GM23338 (cell line): Measurements from ENCODE around the gene ST6GALNAC3. TPM values are rescaled to one million over a fixed set of nuclear protein-coding genes. Genes with fewer than 3 reads are reported as not detected.

Experiments used
- ATAC-seq: fragments of 200-7000 bp; cut with Tn5 transposase; 3 replicates; pipeline ENCODE4 v1.9.1; 2020
- DNase-seq: peaks from one replicate; pipeline ENCODE4 v3.0.0-alpha.2; 2015; ENCODE audit warnings: low spot score
- H2AFZ ChIP-seq: fragments of 200-600 bp; sonication (generic); 2 replicates; pipeline ENCODE4 v1.8.0; 2016; ENCODE audit warnings: antibody characterized with exemption, mild to moderate bottlenecking, moderate library complexity
- H3F3A ChIP-seq: fragments of 200-600 bp; sonication (generic); replicated peaks from 2 replicates; pipeline ENCODE4 v1.8.0; 2017; ENCODE audit warnings: antibody characterized with exemption, mixed run types, low read depth
- H3K27ac ChIP-seq: fragments of 200-600 bp; sonication (generic); 2 replicates; pipeline ENCODE4 v1.6.1; 2016; ENCODE audit warnings: low read depth
- H3K27me3 ChIP-seq: fragments of 200-600 bp; sonication (generic); 2 replicates; pipeline ENCODE4 v1.8.0; 2016; ENCODE audit warnings: mild to moderate bottlenecking, mixed run types, moderate library complexity; ENCODE audit not compliant: insufficient read depth
- H3K36me3 ChIP-seq: fragments of 200-600 bp; sonication (generic); 2 replicates; pipeline ENCODE4 v1.8.0; 2016; ENCODE audit warnings: mild to moderate bottlenecking; ENCODE audit not compliant: insufficient read depth
- H3K4me1 ChIP-seq: fragments of 200-600 bp; sonication (generic); 2 replicates; pipeline ENCODE4 v1.8.0; 2016; ENCODE audit warnings: mild to moderate bottlenecking, moderate library complexity; ENCODE audit not compliant: insufficient read depth
- H3K4me2 ChIP-seq: fragments of 200-600 bp; sonication (generic); 2 replicates; pipeline ENCODE4 v1.7.1; 2017; ENCODE audit warnings: mixed run types
- H3K4me3 ChIP-seq: fragments of 200-600 bp; sonication (generic); 2 replicates; pipeline ENCODE4 v1.6.1; 2016; ENCODE audit warnings: mixed run types
- H3K79me2 ChIP-seq: fragments of 200-600 bp; sonication (generic); replicated peaks from 2 replicates; pipeline ENCODE4 v1.8.0; 2017; ENCODE audit warnings: mild to moderate bottlenecking; ENCODE audit not compliant: insufficient read depth
- H3K9me2 ChIP-seq: fragments of 200-600 bp; sonication (generic); 2 replicates; pipeline ENCODE4 v1.8.0; 2017; ENCODE audit not compliant: insufficient read depth
- H4K20me1 ChIP-seq: fragments of 200-600 bp; sonication (generic); replicated peaks from 2 replicates; pipeline ENCODE4 v1.8.0; 2017; ENCODE audit warnings: mild to moderate bottlenecking; ENCODE audit not compliant: insufficient read depth
- H3K27ac Mint-ChIP-seq: 2 replicates; pipeline ENCODE4 v1.8.0; 2020; ENCODE audit warnings: inconsistent platforms, mild to moderate bottlenecking, moderate library complexity, mixed read lengths
- H3K27me3 Mint-ChIP-seq: 3 replicates; pipeline ENCODE4 v1.8.0; 2022; ENCODE audit warnings: low read depth, mild to moderate bottlenecking, moderate library complexity, mixed read lengths, inconsistent platforms; ENCODE audit not compliant: insufficient read depth, poor library complexity
- H3K36me3 Mint-ChIP-seq: 3 replicates; pipeline ENCODE4 v1.8.0; 2021; ENCODE audit warnings: low read depth, mild to moderate bottlenecking, inconsistent platforms, moderate library complexity, mixed read lengths
- H3K4me1 Mint-ChIP-seq: 3 replicates; pipeline ENCODE4 v1.8.0; 2020; ENCODE audit warnings: mild to moderate bottlenecking, inconsistent platforms, mixed read lengths
- H3K4me3 Mint-ChIP-seq: 3 replicates; pipeline ENCODE4 v1.8.0; 2021; ENCODE audit warnings: moderate library complexity, mild to moderate bottlenecking, inconsistent platforms, mixed read lengths
- H3K9me3 Mint-ChIP-seq: 3 replicates; pipeline ENCODE4 v1.8.0; 2020; ENCODE audit warnings: moderate library complexity, mild to moderate bottlenecking, inconsistent platforms, mixed read lengths
- CREB1 ChIP-seq: fragments of 250-450 bp; sonication (Bioruptor Pico); IDR thresholded peaks from 2 replicates; pipeline ENCODE4 v1.5.0; 2020; ENCODE audit warnings: low read depth, mild to moderate bottlenecking, moderate library complexity
- EZH2 ChIP-seq: fragments of 200-600 bp; sonication (generic); IDR thresholded peaks from one replicate; pipeline ENCODE4 v1.8.0; 2017; ENCODE audit warnings: antibody characterized with exemption, mild to moderate bottlenecking, low read depth; ENCODE audit not compliant: unreplicated experiment
- EZH2phosphoT487 ChIP-seq: fragments of 200-600 bp; sonication (generic); IDR thresholded peaks from one replicate; pipeline ENCODE4 v1.8.1; 2018; ENCODE audit warnings: antibody characterized with exemption; ENCODE audit not compliant: unreplicated experiment
- JUNB ChIP-seq: IDR thresholded peaks from one replicate; pipeline ENCODE4 v1.6.1; 2016; ENCODE audit warnings: antibody characterized with exemption; ENCODE audit not compliant: unreplicated experiment
- NANOG ChIP-seq: IDR thresholded peaks from 2 replicates; pipeline ENCODE4 v1.6.1; 2016; ENCODE audit warnings: antibody characterized with exemption, borderline replicate concordance
- STAT1 ChIP-seq: IDR thresholded peaks from one replicate; pipeline ENCODE4 v1.6.1; 2016; ENCODE audit warnings: antibody characterized with exemption; ENCODE audit not compliant: unreplicated experiment
- ZNF114 ChIP-seq: fragments of 250-450 bp; sonication (Bioruptor Pico); IDR thresholded peaks from 2 replicates; pipeline ENCODE4 v1.5.0; 2020; ENCODE audit warnings: mild to moderate bottlenecking, moderate library complexity
- polyA plus RNA-seq: library from polyadenylated mRNA; unstranded; fragments of >200 nt; fragmentation: Nextera tagmentation; extraction: Ambion mirVana; gene quantifications from 2 replicates; pipeline ENCODE4 v1.2.1, GENCODE V29; 2016
- total RNA-seq: library from RNA; depleted of rRNA; stranded (reverse); fragments of >200 nt; shearing (Covaris generic); gene quantifications from 2 replicates; pipeline ENCODE4 v1.2.3, GENCODE V29; 2014
- TF ChIP-seq, protein P1 (sequence below): fragments of 250-450 bp; sonication (Bioruptor Pico); IDR thresholded peaks from 2 replicates; pipeline ENCODE4 v1.5.0; 2020; ENCODE audit warnings: mild to moderate bottlenecking, moderate library complexity
- TF ChIP-seq, protein P2 (sequence below): IDR thresholded peaks from 2 replicates; pipeline ENCODE4 v1.6.1; 2016; ENCODE audit warnings: antibody characterized with exemption

The ST6GALNAC3 gene
- total and polyA plus RNA-seq, 2 experiments from 2014 or later: 4.7 to 11.6 TPM

DNA sequence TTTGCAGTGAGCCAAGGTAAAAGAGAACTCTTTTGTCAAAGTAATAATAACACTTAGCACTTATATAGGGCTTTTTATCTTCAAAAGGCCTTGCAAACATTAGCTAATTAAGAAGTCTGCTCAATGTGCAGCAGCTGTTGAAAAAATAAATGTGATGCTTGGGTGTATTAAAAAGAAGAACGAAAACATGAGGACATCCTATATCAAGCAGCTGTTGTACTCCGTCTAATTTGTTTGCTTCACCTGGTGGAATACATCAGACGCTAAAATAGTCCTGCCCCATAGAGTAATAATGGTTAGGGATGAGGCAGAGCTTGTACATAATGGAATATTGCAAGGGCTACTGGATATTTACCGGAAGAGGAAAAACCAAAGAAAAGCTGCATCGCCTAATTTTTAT lies 299.5 kb downstream of the ST6GALNAC3 start (continued):
- TF ChIP-seq, protein P1, sequence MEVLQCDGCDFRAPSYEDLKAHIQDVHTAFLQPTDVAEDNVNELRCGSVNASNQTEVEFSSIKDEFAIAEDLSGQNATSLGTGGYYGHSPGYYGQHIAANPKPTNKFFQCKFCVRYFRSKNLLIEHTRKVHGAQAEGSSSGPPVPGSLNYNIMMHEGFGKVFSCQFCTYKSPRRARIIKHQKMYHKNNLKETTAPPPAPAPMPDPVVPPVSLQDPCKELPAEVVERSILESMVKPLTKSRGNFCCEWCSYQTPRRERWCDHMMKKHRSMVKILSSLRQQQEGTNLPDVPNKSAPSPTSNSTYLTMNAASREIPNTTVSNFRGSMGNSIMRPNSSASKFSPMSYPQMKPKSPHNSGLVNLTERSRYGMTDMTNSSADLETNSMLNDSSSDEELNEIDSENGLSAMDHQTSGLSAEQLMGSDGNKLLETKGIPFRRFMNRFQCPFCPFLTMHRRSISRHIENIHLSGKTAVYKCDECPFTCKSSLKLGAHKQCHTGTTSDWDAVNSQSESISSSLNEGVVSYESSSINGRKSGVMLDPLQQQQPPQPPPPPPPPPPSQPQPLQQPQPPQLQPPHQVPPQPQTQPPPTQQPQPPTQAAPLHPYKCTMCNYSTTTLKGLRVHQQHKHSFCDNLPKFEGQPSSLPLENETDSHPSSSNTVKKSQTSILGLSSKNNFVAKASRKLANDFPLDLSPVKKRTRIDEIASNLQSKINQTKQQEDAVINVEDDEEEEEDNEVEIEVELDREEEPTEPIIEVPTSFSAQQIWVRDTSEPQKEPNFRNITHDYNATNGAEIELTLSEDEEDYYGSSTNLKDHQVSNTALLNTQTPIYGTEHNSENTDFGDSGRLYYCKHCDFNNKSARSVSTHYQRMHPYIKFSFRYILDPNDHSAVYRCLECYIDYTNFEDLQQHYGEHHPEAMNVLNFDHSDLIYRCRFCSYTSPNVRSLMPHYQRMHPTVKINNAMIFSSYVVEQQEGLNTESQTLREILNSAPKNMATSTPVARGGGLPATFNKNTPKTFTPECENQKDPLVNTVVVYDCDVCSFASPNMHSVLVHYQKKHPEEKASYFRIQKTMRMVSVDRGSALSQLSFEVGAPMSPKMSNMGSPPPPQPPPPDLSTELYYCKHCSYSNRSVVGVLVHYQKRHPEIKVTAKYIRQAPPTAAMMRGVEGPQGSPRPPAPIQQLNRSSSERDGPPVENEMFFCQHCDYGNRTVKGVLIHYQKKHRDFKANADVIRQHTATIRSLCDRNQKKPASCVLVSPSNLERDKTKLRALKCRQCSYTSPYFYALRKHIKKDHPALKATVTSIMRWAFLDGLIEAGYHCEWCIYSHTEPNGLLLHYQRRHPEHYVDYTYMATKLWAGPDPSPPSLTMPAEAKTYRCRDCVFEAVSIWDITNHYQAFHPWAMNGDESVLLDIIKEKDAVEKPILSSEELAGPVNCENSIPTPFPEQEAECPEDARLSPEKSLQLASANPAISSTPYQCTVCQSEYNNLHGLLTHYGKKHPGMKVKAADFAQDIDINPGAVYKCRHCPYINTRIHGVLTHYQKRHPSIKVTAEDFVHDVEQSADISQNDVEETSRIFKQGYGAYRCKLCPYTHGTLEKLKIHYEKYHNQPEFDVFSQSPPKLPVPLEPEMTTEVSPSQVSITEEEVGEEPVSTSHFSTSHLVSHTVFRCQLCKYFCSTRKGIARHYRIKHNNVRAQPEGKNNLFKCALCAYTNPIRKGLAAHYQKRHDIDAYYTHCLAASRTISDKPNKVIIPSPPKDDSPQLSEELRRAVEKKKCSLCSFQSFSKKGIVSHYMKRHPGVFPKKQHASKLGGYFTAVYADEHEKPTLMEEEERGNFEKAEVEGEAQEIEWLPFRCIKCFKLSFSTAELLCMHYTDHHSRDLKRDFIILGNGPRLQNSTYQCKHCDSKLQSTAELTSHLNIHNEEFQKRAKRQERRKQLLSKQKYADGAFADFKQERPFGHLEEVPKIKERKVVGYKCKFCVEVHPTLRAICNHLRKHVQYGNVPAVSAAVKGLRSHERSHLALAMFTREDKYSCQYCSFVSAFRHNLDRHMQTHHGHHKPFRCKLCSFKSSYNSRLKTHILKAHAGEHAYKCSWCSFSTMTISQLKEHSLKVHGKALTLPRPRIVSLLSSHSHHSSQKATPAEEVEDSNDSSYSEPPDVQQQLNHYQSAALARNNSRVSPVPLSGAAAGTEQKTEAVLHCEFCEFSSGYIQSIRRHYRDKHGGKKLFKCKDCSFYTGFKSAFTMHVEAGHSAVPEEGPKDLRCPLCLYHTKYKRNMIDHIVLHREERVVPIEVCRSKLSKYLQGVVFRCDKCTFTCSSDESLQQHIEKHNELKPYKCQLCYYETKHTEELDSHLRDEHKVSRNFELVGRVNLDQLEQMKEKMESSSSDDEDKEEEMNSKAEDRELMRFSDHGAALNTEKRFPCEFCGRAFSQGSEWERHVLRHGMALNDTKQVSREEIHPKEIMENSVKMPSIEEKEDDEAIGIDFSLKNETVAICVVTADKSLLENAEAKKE: no peak
- no peak for TF ChIP-seq CREB1 (CRISPR knock-in tag)

DNA sequence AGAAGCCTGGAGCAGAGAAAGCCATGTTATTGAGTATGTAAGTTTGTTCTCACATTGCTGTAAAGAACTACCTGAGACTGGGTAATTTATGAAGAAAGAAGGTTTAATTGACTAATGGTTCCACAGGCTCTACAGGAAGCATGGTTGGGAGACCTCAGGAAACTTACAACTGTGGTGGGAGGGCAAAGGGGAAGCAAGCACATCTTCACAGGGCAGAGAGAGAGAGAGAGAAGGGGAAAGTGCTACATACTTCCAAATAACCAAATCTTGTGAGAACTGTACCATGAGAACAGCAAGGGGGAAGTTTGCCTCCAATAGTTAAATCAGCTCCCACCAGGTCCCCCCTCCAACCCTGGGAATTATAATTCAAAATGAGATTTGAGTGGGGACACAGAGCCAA lies 302.7 kb downstream of the ST6GALNAC3 start:
- no peaks in the 10 kb centered on the region for H3K36me3 ChIP-seq
- no peak overlapping the region for H3K27ac ChIP-seq
- H3K4me1 ChIP-seq: peaks cover 29% of the 10 kb centered on the region
- H3K9me2 ChIP-seq: 0 out of 2 replicates have a peak, but pooled peaks cover 2% of the 10 kb centered on the region
- Mint-ChIP-seq H3K27me3 (no peaks in the 10 kb centered on the region), H3K27ac (no peak overlapping the region), H3K4me1 (peaks cover 38% of the 10 kb centered on the region), H3K36me3 (no peaks in the 10 kb centered on the region), H3K4me3 (no peak overlapping the region), H3K9me3 (no peaks in the 10 kb centered on the region; the same call in 2 of the 3 replicates)
- no peak for DNase-seq
- H3K4me3 ChIP-seq: no peak overlapping the region
- no peak for ATAC-seq
- H4K20me1 ChIP-seq: no peaks in the 10 kb centered on the region
- TF ChIP-seq STAT1: no peak
- TF ChIP-seq CREB1 (CRISPR knock-in tag): no peak
- TF ChIP-seq EZH2phosphoT487: no peak
- TF ChIP-seq, protein P2, sequence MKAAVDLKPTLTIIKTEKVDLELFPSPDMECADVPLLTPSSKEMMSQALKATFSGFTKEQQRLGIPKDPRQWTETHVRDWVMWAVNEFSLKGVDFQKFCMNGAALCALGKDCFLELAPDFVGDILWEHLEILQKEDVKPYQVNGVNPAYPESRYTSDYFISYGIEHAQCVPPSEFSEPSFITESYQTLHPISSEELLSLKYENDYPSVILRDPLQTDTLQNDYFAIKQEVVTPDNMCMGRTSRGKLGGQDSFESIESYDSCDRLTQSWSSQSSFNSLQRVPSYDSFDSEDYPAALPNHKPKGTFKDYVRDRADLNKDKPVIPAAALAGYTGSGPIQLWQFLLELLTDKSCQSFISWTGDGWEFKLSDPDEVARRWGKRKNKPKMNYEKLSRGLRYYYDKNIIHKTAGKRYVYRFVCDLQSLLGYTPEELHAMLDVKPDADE: no peak
- TF ChIP-seq NANOG: no peak
- no peak for TF ChIP-seq EZH2
- TF ChIP-seq ZNF114 (CRISPR knock-in tag): no peak
- no peak for TF ChIP-seq JUNB
- TF ChIP-seq, protein P1: no peak
- no peaks in the 10 kb centered on the region for H3K79me2 ChIP-seq
- no peak overlapping the region for H3K4me2 ChIP-seq
- no peaks in the 10 kb centered on the region for H3F3A ChIP-seq
- H3K27me3 ChIP-seq: no peaks in the 10 kb centered on the region
- H2AFZ ChIP-seq: no peak overlapping the region
